Urothelium cell line (cell line): Measurements from ENCODE around the gene PGGT1B.
"Not testable (repeated sequence)": the region's sequence is repeated elsewhere in the genome, so short reads cannot be mapped to it uniquely, and the experiment has no call there.

Experiments used
- DNase-seq: peaks from one replicate; pipeline ENCODE4 v3.0.0; 2011; ENCODE audit warnings: low spot score, mixed read lengths
- FAIRE-seq: peaks from 2 replicates; lab custom pipeline; 2011; peaks lifted over from hg19 to GRCh38; lab: Jason Lieb, UNC

PGGT1B gene

GRCh38 chr5:115262011-115262320, 711 bp downstream of the PGGT1B start:
- FAIRE-seq (no peak), DNase-seq (peak; percentile 7)

DNA sequence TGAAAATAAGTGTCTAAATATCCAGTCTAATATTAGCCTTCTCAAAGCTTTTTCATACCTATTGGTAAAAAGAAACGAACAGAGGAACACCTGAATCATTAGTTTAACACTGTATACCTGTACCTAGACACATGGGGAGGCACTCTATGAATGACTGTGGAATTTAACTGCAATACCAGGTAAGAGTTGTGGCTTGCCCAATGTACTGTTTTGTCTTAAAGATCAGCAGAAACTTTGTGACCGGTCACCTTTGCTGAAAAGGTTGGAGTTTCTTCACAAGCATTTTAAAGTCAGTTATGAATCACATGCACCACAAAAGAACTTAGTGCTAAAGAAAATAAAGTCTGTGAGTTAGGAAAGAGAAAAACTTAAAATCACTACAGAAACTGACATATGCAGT, 2.4 kb downstream of the PGGT1B start:
- DNase-seq (no peak), FAIRE-seq (no peak)

DNA sequence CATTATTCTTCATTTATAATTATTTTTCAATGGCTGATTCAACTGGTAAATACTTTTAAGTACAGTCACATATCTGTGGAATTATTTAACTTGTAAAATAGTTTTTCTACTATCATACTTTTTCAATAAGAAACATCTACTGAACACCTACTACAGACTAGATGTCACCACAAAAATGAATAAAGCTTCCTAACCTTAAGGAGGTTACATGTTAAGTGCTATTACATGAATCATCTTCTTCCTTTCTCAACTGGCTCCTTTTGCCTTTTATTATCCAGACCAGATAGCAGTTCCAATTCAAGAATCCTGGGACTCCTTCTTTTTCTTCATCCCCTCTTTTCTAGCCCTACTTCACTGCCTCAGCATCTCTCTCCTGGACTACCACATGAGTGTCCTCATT, 4.7 kb downstream of the PGGT1B start:
- no peak for FAIRE-seq
- no peak for DNase-seq

DNA sequence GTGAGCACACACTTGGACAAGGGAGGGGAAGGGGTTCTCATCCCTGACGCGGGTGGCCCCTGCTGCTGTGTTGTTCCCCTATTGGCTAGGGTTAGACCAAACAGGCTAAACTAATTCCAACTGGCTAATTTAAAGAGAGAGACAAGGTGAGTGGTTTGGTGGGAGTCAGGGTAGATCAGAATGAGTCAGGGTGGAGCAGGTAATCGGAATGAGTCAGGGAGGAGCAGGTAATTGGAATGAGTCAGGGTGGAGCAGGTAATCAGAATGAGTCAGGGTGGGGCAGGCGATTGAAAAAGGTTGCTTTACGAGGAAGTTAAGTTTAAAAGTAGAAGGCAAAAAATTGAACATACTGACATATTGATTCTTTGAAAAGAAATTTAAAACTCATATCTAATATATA, 13.3 kb downstream of the PGGT1B start:
- not testable (repeated sequence) for FAIRE-seq, DNase-seq

- FAIRE-seq (no peak), DNase-seq (peak; percentile 44)
Measured at GRCh38 chr5:115246361-115246991, 16.2 kb downstream of the PGGT1B start.

DNA sequence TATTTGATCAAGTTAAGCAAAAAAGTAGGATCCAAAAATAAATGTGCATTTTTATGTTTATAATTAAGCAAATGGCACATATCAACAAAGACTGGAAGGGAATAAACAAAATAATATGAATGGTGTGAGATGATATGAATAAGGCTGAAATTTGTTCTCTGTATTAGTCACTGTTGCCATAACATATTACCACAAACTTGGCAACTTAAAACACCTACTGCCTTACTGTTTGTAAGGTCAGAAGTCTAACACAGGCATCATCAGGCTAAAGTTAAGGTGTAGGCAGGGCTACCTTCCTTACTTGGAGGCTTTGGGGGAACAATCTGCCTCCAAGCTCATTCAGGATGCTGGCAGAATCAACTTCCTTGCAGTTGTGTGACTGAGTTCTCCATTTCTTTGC, 19.3 kb downstream of the PGGT1B start:
- no peak for FAIRE-seq

GRCh38 chr5:115241881-115242642, 20.6 kb downstream of the PGGT1B start:
- FAIRE-seq, result no peak
- DNase-seq, result no peak

More for the DNA sequence above, 19.3 kb downstream of the PGGT1B start:
- no peak for DNase-seq

- DNase-seq (no peak), FAIRE-seq (no peak)
Measured at GRCh38 chr5:115237066-115237465, 25.6 kb downstream of the PGGT1B start.

DNA sequence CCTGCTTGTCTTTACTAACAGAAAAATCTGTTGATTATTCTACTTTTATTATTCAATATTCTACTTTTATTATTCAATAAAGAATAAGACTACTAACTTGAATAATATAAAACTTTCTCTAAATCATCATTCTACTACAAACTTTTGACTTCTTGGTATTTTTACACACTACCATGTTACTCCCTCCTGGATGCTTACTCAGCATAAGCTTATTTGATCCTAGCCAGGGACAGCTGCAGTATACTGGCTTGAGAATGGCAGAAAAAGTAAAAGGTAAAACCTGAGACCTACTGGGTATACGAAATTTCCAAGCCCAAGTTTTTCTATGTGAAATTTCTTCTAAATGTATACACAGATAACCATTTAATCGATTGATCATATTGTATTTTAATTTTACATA, 26.1 kb downstream of the PGGT1B start:
- no peak for DNase-seq
- FAIRE-seq, result no peak

GRCh38 chr5:115231598-115231997, 31.1 kb downstream of the PGGT1B start:
- FAIRE-seq, result no peak
- DNase-seq, result no peak

DNA sequence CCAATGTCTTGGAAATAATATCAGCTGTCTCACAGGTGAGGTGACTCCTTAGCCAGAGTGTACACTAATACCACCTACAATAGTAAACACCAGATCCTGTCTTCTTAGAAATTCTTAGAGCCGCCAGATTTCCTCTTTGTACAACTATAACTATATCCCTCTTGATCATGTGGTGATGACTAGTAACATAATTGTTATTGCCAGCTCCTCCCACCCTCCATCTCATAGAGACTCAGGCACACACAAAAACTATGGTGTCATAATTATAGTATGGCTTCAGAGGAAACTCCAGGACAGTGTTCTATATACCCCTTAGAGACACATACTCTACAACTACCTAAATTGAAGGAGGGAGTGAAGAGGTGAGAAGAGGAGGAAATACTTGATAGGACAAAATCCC, 33.1 kb downstream of the PGGT1B start:
- FAIRE-seq, result no peak
- DNase-seq, result no peak

- DNase-seq (no peak), FAIRE-seq (no peak)
Measured at GRCh38 chr5:115227281-115227680, 35.4 kb downstream of the PGGT1B start.

- DNase-seq (no peak), FAIRE-seq (no peak)
Measured at GRCh38 chr5:115214541-115214940, 48.1 kb downstream of the PGGT1B start.

DNA sequence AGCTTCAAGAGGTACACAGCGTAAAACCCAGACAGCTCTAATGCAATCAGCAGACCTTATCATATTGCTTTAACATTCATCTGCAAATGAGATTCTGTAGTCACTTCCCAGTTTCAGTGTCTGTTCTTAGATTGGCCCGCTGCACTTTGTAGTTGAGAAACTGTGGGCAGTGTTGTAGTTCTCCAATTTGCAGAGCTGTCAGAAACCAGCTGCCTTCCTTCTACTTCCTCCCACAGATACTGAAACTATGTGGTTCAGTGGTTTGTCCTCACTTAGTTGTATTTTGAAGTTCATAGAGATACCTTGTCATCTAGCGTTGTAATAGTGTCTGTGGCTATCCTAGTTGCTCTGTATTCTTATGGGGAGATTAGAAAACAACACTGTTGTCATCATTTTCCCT, 53.4 kb downstream of the PGGT1B start:
- DNase-seq, result no peak

DNA sequence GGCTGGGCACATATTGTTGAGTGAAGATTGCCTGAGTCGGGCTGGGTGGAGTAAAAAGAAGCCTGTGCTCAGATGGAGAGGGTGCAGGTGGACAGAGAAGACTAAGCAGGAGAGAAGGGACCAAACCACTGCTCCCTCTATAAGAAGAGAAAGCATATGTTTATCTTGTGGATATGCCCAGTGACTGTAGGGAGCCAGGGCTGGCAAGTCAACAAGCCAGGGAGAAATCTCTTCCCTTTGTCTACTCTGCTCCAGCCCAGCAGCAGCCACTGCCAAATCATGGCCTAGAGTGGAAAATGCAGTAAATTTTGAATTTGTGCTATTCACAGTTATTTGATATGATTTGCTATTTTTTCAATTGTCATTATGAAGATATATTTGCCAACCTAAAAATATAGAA, 59.7 kb downstream of the PGGT1B start:
- DNase-seq (no peak), FAIRE-seq (no peak)

More for the DNA sequence above, 53.4 kb downstream of the PGGT1B start:
- peak; percentile 32 for FAIRE-seq

GRCh38 chr5:115196161-115196560, 66.5 kb downstream of the PGGT1B start:
- FAIRE-seq (no peak), DNase-seq (no peak)

- FAIRE-seq (no peak), DNase-seq (no peak)
Measured at GRCh38 chr5:115194676-115195075, 68.0 kb downstream of the PGGT1B start.

DNA sequence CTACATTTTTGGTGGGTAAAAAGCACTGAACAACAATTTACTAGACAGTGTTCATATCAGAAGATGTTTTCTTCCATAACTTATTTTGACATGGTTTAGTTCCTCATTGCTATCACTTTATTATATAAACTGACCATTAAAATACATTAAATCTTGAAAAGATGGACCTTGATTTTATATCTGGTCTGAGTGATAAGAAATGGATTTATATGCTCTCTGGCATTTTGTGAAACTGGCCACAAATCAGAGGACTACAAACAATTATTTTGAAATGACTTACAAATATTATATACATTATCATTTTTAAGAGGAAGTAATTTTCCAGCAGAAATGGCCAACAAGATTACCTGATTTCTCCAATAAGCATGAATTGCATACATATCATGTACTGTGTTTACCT, 69.4 kb downstream of the PGGT1B start:
- FAIRE-seq, result no peak
- no peak for DNase-seq

GRCh38 chr5:115192098-115192497, 70.6 kb downstream of the PGGT1B start:
- no peak for FAIRE-seq
- DNase-seq, result no peak

DNA sequence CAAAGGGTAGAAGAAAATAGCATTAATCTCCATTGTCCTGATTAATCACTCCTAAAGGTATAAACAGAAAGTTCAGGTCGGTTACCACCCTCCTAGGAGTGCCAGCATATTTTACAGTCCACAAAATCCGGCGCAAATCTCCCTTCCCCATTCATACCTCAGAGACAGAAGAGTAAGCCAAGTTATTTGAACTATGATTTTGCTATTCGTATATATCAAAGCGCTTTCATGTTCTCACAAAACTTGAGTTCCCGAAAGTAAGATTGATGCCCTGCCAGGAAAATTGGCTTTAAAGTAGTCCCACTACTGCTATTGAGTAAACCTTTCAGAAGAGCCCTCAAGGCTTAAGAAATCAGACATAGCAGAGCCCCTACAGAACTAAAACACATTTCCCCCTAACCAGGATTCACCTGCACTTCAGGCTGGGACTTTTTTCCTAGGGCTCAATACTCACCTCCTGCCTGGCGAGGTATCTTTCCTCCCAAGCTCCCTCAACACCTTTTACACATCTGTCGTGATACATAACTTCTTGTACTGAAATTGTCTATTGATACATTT, 71.1 kb downstream of the PGGT1B start:
- DNase-seq (no peak), FAIRE-seq (no peak)

DNA sequence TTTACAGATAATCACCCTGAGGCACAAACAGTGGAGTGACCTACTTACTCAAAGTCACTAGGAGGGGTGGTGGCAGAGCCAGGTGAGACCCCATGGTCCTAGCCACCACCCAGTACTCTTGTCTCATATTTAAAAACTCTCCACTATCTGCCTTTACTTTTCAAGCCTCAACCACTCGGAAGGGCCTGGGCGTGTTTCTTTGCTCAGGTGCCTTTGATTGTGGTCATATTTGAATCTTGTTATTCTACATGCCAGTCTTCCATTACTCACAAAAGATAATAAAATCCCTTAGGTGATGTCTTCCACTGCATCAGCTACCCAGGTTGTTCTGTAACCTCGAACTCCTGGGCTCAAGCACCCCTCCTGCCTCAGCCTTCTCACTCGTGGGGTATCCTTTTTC, 72.3 kb downstream of the PGGT1B start:
- DNase-seq (no peak), FAIRE-seq (no peak)

DNA sequence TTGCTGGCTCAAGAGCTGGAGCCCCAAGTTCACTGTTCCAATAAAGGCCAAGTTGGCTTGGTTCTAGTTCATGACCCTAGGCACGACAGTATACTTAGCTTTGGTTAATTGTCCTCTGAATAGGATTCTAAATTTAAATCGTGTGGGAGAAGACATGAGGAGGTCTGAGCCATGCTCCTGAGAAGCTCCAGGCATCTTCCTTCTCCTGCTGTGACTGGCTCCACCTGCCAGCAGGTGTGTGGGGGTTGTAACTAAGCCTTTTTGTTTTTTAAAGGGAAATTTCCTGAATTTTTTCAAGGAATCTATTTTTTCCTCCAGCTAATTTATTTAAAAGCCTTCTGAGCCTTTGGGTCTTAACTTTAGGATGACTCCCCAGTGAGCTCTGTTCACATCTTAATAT, 72.8 kb downstream of the PGGT1B start:
- DNase-seq (no peak), FAIRE-seq (no peak)
